ENCODE results near the gene DNAAF1. TPM values are rescaled to one million over a fixed set of nuclear protein-coding genes. Genes with fewer than 3 reads are reported as not detected.

DNAAF1 gene
- total and polyA plus RNA-seq, 8 donors, result 0.28 to 8.7 (median 0.50) TPM

DNA sequence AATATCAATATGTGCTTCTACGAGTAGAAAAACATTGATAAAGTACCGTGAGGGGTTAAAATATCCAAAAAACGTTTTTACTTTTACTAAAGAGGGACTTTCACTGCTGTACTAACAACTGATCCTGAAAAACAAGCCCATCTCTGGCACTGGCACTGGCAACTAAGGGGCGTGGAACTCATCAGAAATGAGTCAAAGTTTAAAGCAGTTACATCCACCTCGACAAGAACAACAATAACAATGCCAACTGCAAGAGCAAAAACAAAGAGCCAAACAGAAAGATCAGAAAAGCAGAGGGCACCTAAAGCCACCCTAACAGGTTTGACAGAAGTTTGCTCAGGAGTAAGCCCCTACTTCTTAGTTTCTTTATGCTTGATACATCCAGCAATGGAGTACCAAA lies 41.4 kb upstream of the DNAAF1 start:
- TF ChIP-seq, protein P1, sequence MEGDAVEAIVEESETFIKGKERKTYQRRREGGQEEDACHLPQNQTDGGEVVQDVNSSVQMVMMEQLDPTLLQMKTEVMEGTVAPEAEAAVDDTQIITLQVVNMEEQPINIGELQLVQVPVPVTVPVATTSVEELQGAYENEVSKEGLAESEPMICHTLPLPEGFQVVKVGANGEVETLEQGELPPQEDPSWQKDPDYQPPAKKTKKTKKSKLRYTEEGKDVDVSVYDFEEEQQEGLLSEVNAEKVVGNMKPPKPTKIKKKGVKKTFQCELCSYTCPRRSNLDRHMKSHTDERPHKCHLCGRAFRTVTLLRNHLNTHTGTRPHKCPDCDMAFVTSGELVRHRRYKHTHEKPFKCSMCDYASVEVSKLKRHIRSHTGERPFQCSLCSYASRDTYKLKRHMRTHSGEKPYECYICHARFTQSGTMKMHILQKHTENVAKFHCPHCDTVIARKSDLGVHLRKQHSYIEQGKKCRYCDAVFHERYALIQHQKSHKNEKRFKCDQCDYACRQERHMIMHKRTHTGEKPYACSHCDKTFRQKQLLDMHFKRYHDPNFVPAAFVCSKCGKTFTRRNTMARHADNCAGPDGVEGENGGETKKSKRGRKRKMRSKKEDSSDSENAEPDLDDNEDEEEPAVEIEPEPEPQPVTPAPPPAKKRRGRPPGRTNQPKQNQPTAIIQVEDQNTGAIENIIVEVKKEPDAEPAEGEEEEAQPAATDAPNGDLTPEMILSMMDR (IDR thresholded peaks at IDR 0.05), result no peak
- Histone ChIP-seq H3K4me1 (no peaks in the 10 kb centered on the region), H3K36me3 (no peaks in the 10 kb centered on the region), H3K27ac (no peak overlapping the region), H3K9me3 (no peaks in the 10 kb centered on the region), H3K4me3 (no peak overlapping the region), H3K27me3 (no peaks in the 10 kb centered on the region)
- FAIRE-seq, result no peak
- intact Hi-C loops (cut with DNase I), result no loop called here
- DNase-seq, result no peak
- 61 to 62% methylated on average over 5 of the region's 5 CpGs for WGBS, 2 donors
- ATAC-seq, result no peak

DNA sequence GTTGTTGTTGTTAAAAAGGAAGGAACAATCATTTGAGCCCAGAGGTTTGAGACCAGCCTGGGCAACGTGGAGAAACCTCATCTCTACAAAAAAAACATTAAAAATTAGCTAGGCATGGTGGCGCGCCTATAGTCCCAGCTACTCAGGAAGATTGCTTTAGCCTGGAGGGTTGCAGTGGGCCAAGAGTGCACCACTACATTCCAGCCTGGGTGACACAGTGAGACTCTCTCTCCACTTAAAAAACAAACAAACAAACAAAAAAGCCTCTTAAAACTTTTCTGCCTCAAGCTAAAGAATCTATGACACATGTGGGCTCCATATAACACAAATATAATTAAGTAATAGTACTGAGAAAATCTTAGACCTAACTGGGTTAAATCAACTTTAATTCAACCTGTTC lies 40.9 kb upstream of the DNAAF1 start:
- intact Hi-C loops (cut with DNase I), result no loop called here
- no peak for FAIRE-seq

DNA sequence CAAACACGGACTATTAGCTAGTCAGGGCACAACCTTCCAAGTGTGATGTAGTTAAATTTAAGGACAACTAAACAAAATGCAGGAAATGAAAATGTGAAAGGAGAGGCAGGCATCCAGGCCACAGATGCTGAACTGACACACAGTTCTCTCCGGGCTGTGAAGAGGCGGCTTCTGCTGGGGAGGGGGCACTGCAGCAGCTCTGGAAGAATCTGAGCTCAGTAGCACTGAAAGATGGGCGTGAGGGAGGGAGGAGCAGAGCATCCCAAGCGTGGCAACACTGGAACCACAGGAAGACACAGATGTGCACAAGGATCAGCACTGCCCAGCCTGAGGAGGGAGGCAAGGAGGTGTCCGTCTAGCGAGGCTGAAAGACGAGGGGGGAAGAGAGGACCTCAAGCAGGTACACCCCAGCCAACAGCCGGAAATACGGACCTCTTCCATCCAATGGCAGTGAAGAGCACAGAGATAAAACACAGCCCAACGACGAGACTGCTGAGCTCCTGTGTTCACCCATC lies 39.8 kb upstream of the DNAAF1 start:
- Histone ChIP-seq H3K9me3 (no peaks in the 10 kb centered on the region), H3K4me3 (no peak overlapping the region), H3K27me3 (no peaks in the 10 kb centered on the region), H3K4me1 (peaks cover 0 to 5% (median 0%) of the 10 kb centered on the region in 3 donors), H3K36me3 (peaks cover 0 to 4% (median 0%) of the 10 kb centered on the region in 3 donors), H3K27ac (no peak overlapping the region)
- ATAC-seq (no peak), FAIRE-seq (no peak), DNase-seq (no peak)
- 76 to 82% methylated on average over 12 of the region's 12 CpGs for WGBS, 2 donors
- intact Hi-C loops (cut with DNase I), result no loop called here
- TF ChIP-seq, protein P1 (IDR thresholded peaks at IDR 0.05), result no peak

More for the DNA sequence above, 40.9 kb upstream of the DNAAF1 start:
- DNase-seq (no peak), ATAC-seq (no peak)
- H3K27ac ChIP-seq, result no peak overlapping the region
- H3K36me3 ChIP-seq, result peaks cover 0 to 4% (median 0%) of the 10 kb centered on the region in 3 donors
- 82 to 83% methylated on average over 3 of the region's 3 CpGs for WGBS, 2 donors
- H3K9me3 ChIP-seq, result no peaks in the 10 kb centered on the region
- H3K4me3 ChIP-seq, result no peak overlapping the region
- no peaks in the 10 kb centered on the region for H3K4me1 ChIP-seq
- H3K27me3 ChIP-seq, result no peaks in the 10 kb centered on the region
- TF ChIP-seq, protein P1 (IDR thresholded peaks at IDR 0.05), result no peak

DNA sequence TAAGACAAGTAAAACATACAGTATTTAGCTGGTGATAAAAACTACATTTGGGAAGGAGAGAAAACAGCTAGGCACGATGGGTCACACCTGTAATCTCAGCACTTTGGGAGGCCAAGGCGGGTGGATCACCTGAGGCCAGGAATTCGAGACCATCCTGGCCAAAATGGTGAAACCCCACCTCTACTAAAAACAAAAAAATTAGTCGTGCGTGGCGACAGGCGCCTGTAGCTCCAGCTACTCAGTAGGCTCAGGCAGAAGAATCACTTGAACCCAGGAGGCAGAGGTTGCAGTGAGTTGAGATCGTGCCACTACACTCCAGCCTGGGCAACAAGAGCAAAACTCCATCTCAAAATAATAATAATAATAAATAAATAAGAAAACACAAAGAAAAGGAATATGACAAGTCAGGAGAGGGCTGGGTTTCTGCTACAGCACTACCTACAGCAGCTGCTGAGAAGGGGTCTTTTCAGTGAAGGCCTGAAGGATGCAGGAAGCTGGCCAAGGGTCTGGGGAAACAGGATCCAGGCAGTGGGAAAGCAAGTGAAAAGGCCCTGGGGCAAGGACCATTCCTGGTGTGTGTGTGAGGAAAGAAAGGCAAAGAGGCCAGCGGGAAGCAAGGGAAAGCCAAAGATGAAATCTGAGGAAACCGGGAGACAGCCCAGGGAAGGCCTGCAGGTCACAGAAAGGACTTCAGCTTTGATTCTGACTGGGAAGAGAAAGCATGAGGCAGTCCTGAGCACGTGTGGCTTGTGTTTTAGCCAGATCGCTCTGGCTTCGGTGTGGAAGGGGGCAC lies 39.0 kb upstream of the DNAAF1 start:
- intact Hi-C loops (cut with DNase I), result no loop called here
- no peak overlapping the region for H3K27ac ChIP-seq
- no peak overlapping the region for H3K4me3 ChIP-seq
- peaks cover 0 to 4% (median 0%) of the 10 kb centered on the region in 3 donors for H3K36me3 ChIP-seq
- WGBS, 2 donors, result 87% methylated on average over 13 of the region's 13 CpGs
- H3K4me1 ChIP-seq, result peaks cover 0 to 5% (median 0%) of the 10 kb centered on the region in 3 donors
- H3K9me3 ChIP-seq, result no peaks in the 10 kb centered on the region
- no peak for ATAC-seq
- no peak for FAIRE-seq
- TF ChIP-seq, protein P1 (IDR thresholded peaks at IDR 0.05), result no peak
- no peaks in the 10 kb centered on the region for H3K27me3 ChIP-seq
- DNase-seq, result no peak

DNA sequence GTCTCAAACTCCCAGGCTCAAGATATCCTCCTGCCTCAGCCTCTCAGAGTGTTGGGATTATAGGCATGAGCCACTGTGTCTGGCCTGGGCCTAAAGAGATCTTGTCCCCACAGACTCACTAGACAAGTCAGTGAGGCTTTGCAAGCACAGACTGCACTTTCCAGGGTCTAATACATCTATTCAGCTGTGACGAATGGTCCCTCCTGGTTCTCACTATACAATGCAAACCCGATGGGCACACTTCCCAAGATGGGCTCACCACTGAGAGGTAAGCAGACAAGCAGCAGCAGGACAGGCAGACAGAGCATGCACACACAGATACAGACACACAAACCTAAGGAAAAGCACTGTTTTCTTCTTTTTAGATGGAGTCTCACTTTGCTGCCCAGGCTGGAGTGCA lies 37.2 kb upstream of the DNAAF1 start:
- no peak overlapping the region for H3K4me3 ChIP-seq
- intact Hi-C loops (cut with DNase I), result no loop called here
- peaks cover 0 to 4% (median 0%) of the 10 kb centered on the region in 3 donors for H3K36me3 ChIP-seq
- peaks cover 0 to 5% (median 0%) of the 10 kb centered on the region in 3 donors for H3K4me1 ChIP-seq
- ATAC-seq (no peak), DNase-seq (no peak), FAIRE-seq (no peak)
- WGBS, 2 donors, result 77 to 94% methylated on average over 2 of the region's 2 CpGs
- H3K9me3 ChIP-seq, result no peaks in the 10 kb centered on the region
- TF ChIP-seq, protein P1 (IDR thresholded peaks at IDR 0.05), result no peak
- H3K27me3 ChIP-seq, result no peaks in the 10 kb centered on the region
- H3K27ac ChIP-seq, result no peak overlapping the region

Measured in pancreas (tissue), 10 donors.